SK-N-MC (cell line): ENCODE results near the gene ZNF536.

ENCODE experiments used
- EZH2 ChIP-seq: fragments of 200-600 bp; sonication (generic); IDR thresholded peaks from one replicate; pipeline ENCODE4 v1.6.1; 2017; ENCODE audit warnings: antibody characterized with exemption
- FOXP2 ChIP-seq: optimal IDR thresholded peaks from 2 replicates; pipeline ENCODE3; 2011; ENCODE audit warnings: mild to moderate bottlenecking, moderate library complexity; ENCODE audit not compliant: insufficient read depth; ENCODE audit errors: extremely low read length, control extremely low read depth
- POLR2AphosphoS5 ChIP-seq: IDR thresholded peaks from 2 replicates; pipeline ENCODE4 v1.6.1; 2012; ENCODE audit warnings: mild to moderate bottlenecking, low read depth, low read length, borderline replicate concordance

DNA sequence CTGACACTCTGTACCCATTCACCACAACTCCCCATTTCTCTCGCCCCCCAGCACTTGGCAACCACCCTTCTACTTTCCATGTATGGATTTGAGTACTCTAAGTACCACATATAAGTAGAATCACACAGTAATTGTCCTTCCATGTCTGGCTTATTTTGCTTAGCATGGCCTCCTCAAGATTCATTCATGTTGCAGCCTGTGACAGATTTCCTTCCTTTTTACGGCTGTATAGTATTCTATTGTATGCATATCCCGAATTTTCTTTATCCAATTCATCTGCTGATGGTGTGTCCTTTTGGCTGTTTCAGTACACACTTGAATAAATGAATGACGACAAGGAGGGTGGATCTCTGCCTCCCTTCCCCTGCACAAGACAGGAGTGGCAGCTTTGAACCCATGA is 95.1 kb downstream of the ZNF536 start:
- TF ChIP-seq POLR2AphosphoS5 (no peak), EZH2 (no peak), FOXP2 (no peak)
